ENCODE measurements around the gene SCN1B.

Gene SCN1B

GRCh38 chr19:35031072-35031881, 1.0 kb downstream of the SCN1B start:
- peak; percentile 32 to 85 (median 65) for DNase-seq
- intact Hi-C loops (cut with DNase I), result no loop called here

- no peak for DNase-seq
- intact Hi-C loops (cut with DNase I), result no loop called here
Measured at GRCh38 chr19:35032356-35032865, 2.1 kb downstream of the SCN1B start.

- intact Hi-C loops (cut with DNase I), result no loop called here
Measured at GRCh38 chr19:35033067-35034004, 3.1 kb downstream of the SCN1B start.

DNA sequence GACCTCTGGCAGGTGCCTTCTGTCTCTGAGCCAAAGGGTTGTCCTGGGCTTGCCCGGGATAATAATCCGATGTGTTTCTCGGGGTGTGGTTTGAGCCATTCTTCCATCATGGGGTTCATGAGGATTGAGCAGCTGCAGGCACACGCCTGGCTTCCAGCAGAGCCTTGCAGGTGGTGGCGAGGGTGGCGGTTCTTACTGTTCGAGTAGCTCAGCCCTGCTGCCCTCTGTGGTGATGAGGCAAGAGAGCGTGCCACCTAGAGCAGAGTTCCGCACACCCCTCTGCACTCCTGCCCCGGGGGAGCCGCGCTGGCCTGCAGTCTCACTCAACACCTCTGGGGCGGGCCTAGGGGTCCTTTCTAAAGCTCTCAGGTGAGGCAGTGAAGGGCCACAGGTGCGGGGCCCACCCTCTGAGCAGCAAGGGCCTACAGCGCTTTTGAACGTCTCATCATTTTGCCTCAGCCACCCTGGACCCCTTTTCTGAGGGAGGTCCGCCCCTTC, 3.8 kb downstream of the SCN1B start:
- intact Hi-C loops (cut with DNase I), result no loop called here
- DNase-seq, result no peak

More at GRCh38 chr19:35033067-35034004, 3.1 kb downstream of the SCN1B start:
- DNase-seq, result no peak

DNA sequence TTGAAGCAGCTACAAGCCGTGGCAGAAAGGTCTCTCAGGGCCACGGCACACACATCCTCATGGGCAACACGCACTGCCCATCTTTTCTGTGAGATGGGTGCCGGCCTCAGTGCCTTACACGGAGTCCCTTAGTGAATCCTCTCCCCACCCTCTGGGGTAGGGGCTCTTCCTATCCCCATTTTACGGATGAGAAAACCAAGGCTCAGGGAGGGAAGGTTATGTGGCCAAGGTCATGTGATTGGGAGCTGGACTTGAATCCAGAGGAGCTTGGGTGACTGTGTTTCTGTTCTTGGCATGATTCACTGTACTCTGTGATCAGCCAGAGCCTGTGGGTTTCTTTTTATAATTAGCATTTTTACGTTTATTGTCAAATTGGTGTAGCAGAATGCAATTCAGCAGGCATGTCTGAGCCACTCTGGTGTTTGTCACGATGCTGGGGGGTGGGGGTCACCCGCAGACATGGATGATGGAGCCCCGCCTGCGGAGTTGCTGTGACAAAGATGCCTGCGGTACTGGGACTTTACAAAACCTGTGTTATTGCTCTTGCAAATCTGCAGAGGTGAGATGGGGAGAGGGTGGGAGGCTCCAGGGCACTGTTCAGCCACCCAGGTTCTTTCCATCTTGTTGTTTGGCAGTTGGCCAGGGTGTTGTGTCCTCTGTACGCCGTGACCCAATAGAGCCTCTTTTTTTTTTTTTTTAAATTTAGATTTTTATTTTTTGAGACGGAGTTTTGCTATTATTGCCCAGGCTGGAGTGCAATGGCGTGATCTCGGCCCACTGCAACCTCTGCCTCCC, 4.5 kb downstream of the SCN1B start:
- no peak for DNase-seq
- intact Hi-C loops (cut with DNase I), result no loop called here

- intact Hi-C loops (cut with DNase I), result no loop called here
Measured at GRCh38 chr19:35037716-35038622, 7.7 kb downstream of the SCN1B start.

GRCh38 chr19:35038623-35039512, 8.6 kb downstream of the SCN1B start:
- peak in 2 of 42 donors; percentile 30 to 50 for DNase-seq
- intact Hi-C loops (cut with DNase I), result no loop called here

More at GRCh38 chr19:35037716-35038622, 7.7 kb downstream of the SCN1B start:
- DNase-seq, result peak in 27 of 42 donors; percentile 27 to 81 (median 48)

- DNase-seq, result peak in 1 of 42 donors; percentile 25
- intact Hi-C loops (cut with DNase I), result no loop called here
Measured at GRCh38 chr19:35039881-35040825, 9.9 kb downstream of the SCN1B start.

GRCh38 chr19:35040826-35041547, 10.7 kb downstream of the SCN1B start:
- DNase-seq, result peak; percentile 45 to 94 (median 76)
- intact Hi-C loops (cut with DNase I), result no loop called here

GRCh38 chr19:35041548-35042055, 11.3 kb downstream of the SCN1B start, which contains the start of gene HPN:
Gene HPN (plus strand): TSS chr19:35041721. CDS start chr19:35042507, 786 bp downstream.
- intact Hi-C loops (cut with DNase I), result no loop called here
- DNase-seq, result no peak

- DNase-seq, result no peak
Measured at GRCh38 chr19:35042056-35042730, 11.9 kb downstream of the SCN1B start.

DNA sequence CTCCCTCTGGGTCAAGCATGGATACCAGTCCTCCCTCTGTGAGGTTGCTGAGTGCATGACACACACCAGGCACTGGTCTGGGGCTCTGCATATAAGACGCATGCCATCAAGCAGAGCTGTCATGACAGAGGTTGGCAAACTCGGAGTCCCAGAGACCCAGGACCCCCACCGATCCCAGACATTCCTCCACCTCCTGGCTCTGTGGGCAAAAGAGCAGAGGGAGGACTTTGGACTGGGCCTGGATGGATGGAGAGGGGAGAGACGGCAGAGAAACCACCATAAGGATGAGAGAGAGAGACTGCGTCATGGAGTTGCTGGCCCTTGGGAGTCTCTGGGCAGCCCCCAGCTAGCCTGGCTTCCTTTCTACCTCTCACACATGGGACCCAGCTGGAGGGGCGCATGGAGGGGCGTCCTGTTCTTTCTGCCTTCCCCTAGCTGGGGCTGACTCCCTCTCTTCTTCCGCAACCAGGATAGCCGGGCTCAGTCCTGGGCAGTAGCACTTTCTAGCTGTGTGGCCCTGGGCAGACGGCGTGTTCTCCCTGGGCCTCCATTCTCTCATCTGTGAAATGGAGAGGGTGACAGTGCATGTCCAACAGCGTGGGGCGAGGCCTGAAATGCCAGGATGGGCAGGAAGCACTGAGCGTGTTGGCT, 12.8 kb downstream of the SCN1B start:
- DNase-seq, result no peak
- intact Hi-C loops (cut with DNase I), result no loop called here

More at GRCh38 chr19:35042056-35042730, 11.9 kb downstream of the SCN1B start:
- intact Hi-C loops (cut with DNase I), result no loop called here

DNA sequence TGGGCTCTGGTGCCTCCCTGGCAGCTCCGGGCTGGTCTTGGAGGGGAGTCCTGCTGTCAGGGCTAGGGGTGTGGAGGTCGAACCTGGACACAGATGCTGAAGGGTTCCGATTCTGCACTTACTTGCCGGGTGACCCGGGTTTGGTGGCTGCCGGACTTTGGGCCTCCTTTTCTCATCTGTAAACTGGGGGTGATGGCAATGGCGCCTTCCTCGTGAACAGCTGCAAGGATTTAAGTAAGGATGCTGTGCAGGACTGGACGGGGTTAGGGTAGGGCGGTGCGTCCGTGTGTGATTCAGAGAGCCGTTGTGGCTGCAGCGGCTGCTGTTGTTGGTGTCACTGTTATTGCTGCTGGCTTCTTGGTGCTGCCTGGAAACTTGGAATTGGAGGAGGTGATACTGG, 13.6 kb downstream of the SCN1B start:
- no peak for DNase-seq
- intact Hi-C loops (cut with DNase I), result no loop called here

Measured in head of caudate nucleus (tissue), 42 donors.